ENCODE measurements around the gene CAST.

DNA sequence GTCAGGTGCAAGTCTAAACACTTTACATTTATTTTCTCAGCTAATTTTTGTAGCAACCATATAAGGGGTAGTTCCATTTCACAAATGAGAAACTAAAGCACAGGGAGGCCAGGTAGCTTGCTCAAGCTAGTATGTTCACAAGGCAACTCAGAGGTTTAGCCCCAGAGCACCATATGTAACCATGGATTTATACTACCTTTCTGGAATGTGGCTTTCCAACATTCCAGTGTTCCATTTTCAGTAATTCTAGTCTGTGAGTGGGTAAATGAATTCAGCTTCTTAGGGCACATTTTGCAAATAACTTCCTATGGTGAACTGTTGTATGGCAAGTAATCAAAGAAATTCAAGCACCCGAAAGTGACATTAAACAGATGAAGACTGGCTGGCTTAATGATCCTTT is 25.0 kb upstream of the CAST start:
- TF ChIP-seq, protein P1, sequence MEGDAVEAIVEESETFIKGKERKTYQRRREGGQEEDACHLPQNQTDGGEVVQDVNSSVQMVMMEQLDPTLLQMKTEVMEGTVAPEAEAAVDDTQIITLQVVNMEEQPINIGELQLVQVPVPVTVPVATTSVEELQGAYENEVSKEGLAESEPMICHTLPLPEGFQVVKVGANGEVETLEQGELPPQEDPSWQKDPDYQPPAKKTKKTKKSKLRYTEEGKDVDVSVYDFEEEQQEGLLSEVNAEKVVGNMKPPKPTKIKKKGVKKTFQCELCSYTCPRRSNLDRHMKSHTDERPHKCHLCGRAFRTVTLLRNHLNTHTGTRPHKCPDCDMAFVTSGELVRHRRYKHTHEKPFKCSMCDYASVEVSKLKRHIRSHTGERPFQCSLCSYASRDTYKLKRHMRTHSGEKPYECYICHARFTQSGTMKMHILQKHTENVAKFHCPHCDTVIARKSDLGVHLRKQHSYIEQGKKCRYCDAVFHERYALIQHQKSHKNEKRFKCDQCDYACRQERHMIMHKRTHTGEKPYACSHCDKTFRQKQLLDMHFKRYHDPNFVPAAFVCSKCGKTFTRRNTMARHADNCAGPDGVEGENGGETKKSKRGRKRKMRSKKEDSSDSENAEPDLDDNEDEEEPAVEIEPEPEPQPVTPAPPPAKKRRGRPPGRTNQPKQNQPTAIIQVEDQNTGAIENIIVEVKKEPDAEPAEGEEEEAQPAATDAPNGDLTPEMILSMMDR (IDR thresholded peaks at IDR 0.05; ENCODE audit: low read length): no peak
- no peak for TF ChIP-seq EZH2 (IDR thresholded peaks at IDR 0.05; ENCODE audit: borderline replicate concordance, low read length)

Measured in OCI-LY1 (cell line).